ENCODE data around the gene RAB40AL.

RAB40AL gene

DNA sequence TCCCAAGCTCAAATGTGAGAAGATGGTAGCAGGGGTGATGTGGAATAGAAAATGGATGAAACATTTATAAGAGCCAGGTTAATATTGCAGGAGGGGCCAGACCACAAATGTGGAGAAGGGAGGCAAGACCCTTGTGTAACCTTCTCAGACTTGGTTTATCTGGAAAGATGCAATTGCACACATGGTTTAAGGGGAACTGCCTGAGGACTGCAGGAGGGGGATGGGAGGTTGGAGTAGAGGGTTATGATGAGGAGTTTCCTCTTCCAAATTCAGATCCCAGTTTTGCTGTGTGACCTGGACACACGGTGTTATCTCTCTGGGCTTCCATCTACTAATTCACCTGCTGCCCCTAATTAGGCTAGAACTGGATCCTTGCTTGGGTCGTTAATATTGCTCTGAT lies 46.1 kb downstream of the RAB40AL start:
- DNase-seq (ENCODE audit: low read depth), result no peak

DNA sequence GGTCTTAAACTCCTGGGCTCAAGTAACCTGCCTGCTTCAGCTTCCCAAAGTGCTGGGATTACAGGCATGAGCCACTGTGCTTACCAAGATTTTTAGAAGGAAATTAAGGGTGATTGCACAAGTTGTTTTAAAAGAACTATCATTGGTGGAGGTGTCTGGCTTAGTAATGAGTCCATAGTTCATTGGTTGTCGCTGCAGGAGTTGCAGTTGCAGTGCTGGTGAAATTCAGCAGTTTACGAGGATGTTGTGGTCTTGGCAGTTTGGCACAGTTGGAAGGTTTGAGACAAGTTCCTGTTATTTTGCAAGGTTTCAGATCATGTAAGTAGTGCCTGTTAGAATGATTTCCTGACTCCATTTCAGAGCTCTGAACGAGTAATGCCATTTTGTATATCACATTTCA lies 48.1 kb downstream of the RAB40AL start:
- DNase-seq (ENCODE audit: low read depth), result no peak
